HG02970 (cell line): ENCODE measurements around the gene PRPH.
"Not testable (repeated sequence)": the region's sequence is repeated elsewhere in the genome, so short reads cannot be mapped to it uniquely, and the experiment has no call there.

Experiments
- ATAC-seq: cut with Tn5 transposase; IDR thresholded peaks from one replicate; pipeline ENCODE4 v1.9.1; 2021; ENCODE audit warnings: mild to moderate bottlenecking, moderate library complexity, moderate number of reproducible peaks; ENCODE audit not compliant: unreplicated experiment, low FRiP score

PRPH gene

DNA sequence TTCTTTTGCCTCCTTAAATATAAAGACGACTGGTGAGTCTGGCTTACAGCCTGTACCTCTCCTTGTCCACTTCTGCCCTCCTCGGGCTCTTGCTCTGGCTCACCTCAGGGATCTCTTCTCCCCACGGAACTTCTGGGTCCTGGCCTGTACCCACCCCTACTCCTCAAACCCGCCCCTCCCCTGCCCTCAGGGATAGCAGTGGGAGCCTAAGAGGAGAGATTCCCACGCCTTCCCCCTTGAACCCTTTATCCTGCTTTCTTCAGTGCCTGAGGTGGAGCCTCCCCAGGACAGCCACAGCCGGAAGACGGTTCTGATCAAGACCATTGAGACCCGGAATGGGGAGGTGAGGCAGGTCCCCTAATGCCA, 2.7 kb downstream of the PRPH start:
- no peak for ATAC-seq

GRCh38 chr12:49298160-49298559, 3.2 kb downstream of the PRPH start:
- ATAC-seq, result no peak

DNA sequence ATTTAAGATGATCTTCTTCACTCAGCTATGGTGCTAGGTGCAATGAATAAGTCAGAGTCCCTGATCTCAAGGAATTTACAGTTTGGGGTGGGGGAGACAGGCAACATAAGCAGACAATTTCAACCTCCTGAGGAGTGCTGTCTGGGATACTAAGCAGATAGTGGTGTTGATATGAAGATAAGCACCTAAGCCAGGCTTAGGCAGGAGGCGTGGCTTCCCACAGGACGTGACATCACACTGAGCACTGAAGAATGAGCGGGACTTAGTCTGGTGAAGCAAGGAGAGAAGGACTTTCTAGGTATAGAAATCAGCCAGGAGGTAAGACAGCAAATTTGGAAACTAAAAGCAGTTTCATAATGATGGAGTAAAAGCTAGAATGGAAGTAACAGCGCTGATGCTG, 6.8 kb downstream of the PRPH start:
- ATAC-seq, result no peak

DNA sequence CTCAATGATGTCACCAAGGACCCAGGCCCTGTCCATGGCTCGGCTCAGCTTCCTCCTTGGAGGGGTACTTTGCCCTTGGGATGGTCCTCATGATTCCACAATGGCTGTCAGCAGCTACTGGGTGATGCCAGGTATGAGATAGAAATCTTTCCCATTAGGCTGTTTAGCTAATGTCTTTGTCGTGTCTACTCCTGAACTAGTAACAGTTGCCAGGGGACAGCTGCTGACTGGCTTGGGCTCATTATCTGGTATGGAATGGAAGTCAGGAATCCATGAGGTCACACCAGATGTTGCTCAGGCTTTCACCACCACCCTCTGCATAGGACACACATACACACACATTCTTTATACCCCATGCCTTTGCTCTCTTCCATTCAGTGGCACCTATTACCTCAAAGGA, 9.2 kb downstream of the PRPH start:
- no peak for ATAC-seq

GRCh38 chr12:49305762-49306510, 11.0 kb downstream of the PRPH start:
- no peak for ATAC-seq

- no peak for ATAC-seq
Observed at GRCh38 chr12:49309386-49309785, 14.4 kb downstream of the PRPH start.

DNA sequence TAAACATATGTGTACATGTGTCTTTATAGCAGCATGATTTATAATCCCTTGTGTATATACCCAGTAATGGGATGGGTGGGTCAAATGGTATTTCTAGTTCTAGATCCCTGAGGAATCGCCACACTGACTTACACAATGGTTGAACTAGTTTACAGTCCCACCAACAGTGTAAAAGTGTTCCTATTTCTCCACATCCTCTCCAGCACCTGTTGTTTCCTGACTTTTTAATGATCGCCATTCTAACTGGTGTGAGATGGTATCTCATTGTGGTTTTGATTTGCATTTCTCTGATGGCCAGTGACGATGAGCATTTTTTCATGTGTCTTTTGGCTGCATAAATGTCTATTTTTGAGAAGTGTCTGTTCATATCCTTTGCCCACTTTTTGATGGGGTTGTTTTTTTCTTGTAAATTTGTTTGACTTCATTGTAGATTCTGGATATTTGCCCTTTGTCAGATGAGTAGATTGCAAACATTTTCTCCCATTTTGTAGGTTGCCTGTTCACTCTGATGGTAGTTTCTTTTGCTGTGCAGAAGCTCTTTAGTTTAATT, 15.6 kb downstream of the PRPH start:
- not testable (repeated sequence) for ATAC-seq

DNA sequence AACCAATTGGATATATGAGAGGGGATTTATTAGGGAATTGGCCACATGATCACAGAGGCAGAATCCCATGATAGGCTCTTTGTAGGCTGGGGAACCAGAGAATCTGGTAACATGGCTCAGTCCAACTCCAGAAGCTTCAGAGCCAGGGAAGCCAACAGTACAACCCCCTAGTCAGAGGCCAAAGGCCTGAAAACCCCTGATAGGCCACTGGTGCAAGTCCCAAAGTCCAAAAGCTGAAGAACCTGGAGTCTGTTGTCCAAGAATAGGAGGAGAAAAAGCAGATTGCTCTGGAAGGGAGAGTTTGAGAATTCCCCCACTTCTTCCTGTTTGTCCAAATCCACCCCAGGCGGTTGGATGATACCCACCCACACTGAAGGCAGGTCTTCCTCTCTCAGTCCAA, 19.9 kb downstream of the PRPH start:
- no peak for ATAC-seq

DNA sequence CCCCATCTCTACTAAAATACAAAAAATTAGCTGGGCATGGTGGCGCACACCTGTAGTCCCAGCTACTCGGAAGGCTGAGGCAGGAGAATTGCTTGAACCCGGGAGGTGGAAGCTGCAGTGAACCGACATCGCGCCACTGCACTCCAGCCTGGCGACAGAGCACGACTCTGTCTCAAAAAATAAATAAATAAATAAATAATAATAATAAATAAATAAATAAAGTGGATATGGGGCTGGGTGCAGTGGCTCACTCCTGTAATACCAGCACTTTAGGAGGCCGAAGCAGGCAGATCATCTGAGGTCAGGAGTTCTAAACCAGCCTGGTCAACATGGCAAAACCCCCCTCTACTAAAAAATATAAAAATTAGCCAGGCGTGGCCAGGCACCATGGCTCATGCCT, 22.2 kb downstream of the PRPH start:
- ATAC-seq, result not testable (repeated sequence)

GRCh38 chr12:49320411-49321103, 25.6 kb downstream of the PRPH start:
- ATAC-seq, result not testable (repeated sequence)

DNA sequence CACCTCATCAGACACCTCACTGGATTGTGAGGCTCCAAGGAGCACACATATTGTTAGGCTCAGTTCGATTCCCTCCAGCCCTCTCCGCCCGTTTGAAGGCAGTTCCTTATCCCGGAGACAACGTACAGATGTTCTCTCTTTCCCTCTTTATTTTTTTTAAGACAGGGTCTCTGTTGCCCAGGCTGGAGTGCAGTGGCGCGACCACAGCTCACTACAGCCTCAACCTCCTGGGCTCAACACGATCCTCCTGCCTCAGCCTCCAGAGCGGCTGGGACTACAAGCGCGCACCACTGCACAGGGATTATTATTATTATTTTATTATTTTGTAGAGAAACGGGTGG, 27.4 kb downstream of the PRPH start:
- ATAC-seq, result no peak

- ATAC-seq, result peak; percentile 97
Observed at GRCh38 chr12:49322708-49323523, 28.0 kb downstream of the PRPH start, which contains the start of gene TROAP. Gene TROAP (plus strand): TSS chr12:49323255. CDS start chr12:49323609, 354 bp downstream.

GRCh38 chr12:49323524-49324097, 28.7 kb downstream of the PRPH start:
- no peak for ATAC-seq

DNA sequence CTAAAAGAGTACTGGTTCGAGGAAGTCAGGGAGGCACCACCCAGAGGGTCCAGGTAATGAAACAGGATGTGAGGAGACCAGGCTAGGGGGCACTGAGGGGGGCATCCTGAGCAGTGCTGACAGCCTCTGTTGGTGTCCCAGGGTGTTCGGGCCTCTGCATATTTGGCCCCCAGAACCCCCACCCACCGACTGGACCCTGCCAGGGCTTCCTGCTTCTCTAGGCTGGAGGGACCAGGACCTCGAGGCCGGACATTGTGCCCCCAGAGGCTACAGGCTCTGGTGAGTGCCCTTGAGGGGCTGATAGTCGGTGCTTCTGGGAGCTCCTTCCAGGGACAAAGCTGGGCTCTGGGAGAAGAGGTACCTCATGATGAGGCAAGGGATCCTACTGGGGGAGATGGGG, 30.7 kb downstream of the PRPH start:
- no peak for ATAC-seq

GRCh38 chr12:49327368-49327767, 32.4 kb downstream of the PRPH start:
- ATAC-seq, result no peak

DNA sequence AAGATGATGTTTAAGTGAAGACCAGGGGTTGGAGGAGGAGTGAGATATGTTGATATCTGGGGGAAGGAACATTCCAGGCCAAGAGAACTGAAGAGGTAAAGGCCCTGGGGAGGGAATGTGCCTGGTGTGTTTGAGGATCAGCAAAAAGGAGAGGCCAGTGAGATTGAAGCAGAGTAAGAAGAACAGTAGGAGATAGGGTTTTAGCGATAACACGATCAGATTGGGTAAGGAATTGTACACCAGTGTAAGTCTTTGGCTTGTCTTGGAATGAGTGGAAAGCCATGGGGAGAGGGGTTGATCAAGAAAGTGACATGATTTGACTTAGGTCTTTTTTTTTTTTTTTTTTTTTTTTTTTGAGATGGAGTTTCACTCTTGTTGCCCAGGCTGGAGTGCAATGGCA, 32.9 kb downstream of the PRPH start:
- no peak for ATAC-seq

DNA sequence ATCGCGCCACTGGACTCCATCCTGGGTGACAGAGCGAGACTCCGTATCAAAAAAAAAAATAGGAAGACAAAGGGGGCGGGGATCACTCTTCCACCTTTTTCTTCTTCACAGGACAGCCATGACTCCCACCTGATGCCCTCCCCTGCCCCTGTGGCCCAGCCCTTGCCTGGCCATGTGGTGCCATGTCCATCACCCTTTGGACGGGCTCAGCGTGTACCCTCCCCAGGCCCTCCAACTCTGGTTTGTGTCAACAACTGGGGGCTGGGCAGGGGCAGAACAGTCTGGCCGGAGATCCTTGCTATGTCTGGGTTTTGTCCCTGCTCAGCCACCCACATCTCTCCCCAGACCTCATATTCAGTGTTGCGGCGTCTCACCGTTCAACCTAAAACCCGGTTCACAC, 33.9 kb downstream of the PRPH start:
- ATAC-seq, result no peak

DNA sequence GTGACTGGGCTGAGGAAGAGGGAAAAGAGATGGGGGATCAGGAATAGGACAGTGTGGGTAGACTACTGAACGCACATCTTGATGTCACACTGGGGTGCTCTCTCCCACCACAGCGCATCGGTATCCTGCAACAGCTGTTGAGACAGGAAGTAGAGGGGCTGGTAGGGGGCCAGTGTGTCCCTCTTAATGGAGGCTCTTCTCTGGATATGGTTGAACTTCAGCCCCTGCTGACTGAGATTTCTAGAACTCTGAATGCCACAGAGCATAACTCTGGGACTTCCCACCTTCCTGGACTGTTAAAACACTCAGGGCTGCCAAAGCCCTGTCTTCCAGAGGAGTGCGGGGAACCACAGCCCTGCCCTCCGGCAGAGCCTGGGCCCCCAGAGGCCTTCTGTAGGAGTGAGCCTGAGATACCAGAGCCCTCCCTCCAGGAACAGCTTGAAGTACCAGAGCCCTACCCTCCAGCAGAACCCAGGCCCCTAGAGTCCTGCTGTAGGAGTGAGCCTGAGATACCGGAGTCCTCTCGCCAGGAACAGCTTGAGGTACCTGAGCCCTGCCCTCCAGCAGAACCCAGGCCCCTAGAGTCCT, 35.2 kb downstream of the PRPH start:
- no peak for ATAC-seq

GRCh38 chr12:49330631-49331379, 35.9 kb downstream of the PRPH start:
- no peak for ATAC-seq
